ENCODE measurements around the gene SYNGR1.

The SYNGR1 gene, protein sequence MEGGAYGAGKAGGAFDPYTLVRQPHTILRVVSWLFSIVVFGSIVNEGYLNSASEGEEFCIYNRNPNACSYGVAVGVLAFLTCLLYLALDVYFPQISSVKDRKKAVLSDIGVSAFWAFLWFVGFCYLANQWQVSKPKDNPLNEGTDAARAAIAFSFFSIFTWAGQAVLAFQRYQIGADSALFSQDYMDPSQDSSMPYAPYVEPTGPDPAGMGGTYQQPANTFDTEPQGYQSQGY

DNA sequence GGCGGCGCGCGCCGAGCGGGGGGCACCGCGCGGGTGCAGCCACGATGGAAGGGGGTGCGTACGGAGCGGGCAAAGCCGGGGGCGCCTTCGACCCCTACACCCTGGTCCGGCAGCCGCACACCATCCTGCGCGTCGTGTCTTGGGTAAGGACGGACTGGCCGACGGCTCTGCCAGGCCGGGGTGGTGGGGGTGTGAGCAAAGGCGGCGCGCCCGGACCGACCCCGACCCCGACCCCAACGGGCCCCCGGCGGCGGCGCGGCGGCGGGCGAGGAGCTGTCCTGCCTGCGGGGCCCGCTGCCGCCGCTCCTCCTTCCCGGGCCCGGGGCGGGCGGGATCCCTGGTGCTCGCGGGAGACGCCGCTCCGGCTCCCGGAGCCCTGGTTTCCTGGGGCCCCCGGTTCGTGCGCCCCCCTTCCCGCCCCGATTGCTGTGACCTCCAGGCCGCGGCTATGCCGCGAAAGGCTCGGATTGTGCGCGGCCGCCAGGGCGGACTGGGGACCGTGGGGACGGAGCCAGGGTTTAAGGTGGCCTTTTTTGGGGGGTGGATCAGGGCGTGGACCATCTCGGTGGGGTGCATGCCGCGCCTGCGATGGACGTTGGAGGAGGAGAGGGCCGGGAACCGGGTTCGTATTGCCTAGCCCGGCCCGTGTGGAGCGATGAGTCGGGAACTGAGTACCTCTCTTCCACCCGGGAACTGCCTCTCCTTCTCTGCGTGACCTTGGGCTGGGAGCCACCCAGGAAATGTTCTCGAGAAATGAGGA lies at the start of gene SYNGR1:
Gene SYNGR1, plus strand, starts transcription at position 25 of the 760 bp plus-strand sequence. Its CDS starts 20 bp downstream, at position 45.
- H3K4me3 ChIP-seq (ENCODE audit: low read depth, low read length), result peak within 1 kb of the TSS; percentile 60
- no peak for DNase-seq (ENCODE audit: low read depth)
- TF ChIP-seq, protein P1, sequence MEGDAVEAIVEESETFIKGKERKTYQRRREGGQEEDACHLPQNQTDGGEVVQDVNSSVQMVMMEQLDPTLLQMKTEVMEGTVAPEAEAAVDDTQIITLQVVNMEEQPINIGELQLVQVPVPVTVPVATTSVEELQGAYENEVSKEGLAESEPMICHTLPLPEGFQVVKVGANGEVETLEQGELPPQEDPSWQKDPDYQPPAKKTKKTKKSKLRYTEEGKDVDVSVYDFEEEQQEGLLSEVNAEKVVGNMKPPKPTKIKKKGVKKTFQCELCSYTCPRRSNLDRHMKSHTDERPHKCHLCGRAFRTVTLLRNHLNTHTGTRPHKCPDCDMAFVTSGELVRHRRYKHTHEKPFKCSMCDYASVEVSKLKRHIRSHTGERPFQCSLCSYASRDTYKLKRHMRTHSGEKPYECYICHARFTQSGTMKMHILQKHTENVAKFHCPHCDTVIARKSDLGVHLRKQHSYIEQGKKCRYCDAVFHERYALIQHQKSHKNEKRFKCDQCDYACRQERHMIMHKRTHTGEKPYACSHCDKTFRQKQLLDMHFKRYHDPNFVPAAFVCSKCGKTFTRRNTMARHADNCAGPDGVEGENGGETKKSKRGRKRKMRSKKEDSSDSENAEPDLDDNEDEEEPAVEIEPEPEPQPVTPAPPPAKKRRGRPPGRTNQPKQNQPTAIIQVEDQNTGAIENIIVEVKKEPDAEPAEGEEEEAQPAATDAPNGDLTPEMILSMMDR (IDR thresholded peaks at IDR 0.05; ENCODE audit: insufficient read depth, low read depth, low read length, missing control alignments), result no peak

DNA sequence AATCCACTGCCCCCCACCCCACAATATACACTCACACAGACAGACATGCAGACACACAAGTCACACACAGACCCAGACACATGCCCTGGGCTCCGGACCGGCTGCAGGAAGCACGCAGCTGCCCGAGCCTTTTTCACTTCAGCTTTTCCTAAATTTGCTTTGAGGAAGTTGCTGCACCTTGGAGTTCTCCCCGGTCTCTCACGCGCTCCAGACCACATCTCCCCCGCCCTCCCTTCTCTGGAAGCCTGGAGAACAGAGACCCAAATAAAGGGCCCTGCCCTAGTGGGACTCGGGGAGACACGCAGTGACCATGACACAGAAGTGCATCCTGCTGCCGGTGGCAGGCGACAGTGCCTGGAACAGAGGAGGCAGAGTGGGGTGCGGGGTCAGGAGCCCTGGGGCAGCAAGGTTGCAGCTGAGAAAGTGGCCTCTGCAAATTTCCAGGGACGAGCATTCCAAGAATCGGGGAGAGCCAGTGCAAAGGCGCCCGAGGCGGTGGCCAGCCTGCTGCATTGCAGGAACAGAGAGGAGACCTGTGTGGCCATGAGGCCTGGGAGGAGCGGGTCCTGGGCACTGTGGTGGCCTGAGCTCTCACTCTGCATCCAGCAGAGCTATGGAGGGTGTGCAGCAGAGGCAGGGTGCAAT lies 49.5 kb upstream of the SYNGR1 start:
- peak; percentile 49 for DNase-seq (ENCODE audit: low read depth)
- TF ChIP-seq, protein P1 (IDR thresholded peaks at IDR 0.05; ENCODE audit: insufficient read depth, low read depth, low read length, missing control alignments), result no peak
- H3K4me3 ChIP-seq (ENCODE audit: low read depth, low read length), result peak overlapping the region; percentile 49

DNA sequence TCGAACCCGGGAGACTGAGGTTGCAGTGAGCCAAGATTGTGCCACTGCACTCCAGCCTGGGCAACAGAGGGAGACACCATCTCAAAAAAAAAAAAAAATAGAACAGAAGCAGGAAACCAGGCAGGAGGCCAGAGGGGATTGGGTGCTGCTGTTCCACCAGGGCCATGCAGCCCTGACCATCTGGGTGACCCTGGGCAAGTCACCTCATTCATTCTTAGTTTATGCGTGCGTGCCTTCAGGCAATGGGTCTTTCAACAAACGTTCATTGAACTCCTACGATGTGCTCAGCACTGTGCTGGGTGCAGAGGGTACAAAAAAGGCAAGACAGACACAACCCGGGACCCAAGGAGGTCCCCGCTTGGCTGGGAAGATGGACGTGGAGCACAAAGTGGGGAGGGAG lies 48.7 kb upstream of the SYNGR1 start:
- H3K4me3 ChIP-seq (ENCODE audit: low read depth, low read length), result no peak overlapping the region
- no peak for DNase-seq (ENCODE audit: low read depth)
- TF ChIP-seq, protein P1 (IDR thresholded peaks at IDR 0.05; ENCODE audit: insufficient read depth, low read depth, low read length, missing control alignments), result no peak

DNA sequence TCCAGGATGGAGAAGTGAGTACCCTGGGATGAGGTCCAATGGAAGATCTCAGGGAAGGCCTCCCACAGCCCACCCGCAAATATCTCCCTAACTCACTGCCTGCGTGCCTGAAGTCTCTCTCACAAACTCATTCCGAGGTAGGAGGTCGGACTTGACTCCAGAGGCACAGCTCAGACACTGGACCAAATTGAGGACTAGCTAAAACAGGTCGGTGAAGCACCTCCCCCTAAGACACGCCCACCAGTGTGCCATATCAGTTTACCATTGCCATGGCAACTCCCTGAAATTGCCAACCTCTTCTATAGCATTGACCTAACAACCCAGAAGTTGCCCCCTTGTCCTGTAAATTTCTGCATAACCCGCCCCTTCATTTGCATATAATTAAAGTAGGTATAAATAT lies 47.9 kb upstream of the SYNGR1 start:
- no peak overlapping the region for H3K4me3 ChIP-seq (ENCODE audit: low read depth, low read length)
- TF ChIP-seq, protein P1 (IDR thresholded peaks at IDR 0.05; ENCODE audit: insufficient read depth, low read depth, low read length, missing control alignments), result no peak
- no peak for DNase-seq (ENCODE audit: low read depth)

DNA sequence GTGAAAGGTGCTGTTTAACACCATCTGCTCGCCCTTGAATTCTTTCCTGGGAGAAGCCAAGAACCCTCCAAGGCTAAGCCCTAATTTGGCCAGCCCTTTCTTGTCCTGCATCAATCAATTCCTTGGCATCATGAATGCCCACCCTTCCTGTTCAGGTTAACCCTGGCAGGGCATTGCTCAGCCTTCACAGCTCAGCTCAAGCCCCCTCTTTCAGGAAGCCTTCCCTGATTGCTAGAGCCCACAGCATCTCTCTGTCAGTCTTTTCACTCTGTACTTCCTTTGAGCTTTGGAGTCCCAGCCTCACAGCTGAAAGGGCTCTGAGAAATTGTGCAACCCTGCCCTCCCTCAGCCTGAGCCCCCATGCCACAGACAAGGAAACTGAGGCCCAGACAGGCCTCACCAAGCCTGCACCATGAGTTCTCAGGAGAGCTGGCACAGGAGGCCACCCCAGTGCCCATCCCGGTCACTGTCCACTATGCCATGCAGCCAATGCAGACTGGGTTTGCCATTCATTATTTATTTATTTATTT lies 47.3 kb upstream of the SYNGR1 start:
- TF ChIP-seq, protein P1 (IDR thresholded peaks at IDR 0.05; ENCODE audit: insufficient read depth, low read depth, low read length, missing control alignments), result no peak
- no peak for DNase-seq (ENCODE audit: low read depth)
- no peak overlapping the region for H3K4me3 ChIP-seq (ENCODE audit: low read depth, low read length)

DNA sequence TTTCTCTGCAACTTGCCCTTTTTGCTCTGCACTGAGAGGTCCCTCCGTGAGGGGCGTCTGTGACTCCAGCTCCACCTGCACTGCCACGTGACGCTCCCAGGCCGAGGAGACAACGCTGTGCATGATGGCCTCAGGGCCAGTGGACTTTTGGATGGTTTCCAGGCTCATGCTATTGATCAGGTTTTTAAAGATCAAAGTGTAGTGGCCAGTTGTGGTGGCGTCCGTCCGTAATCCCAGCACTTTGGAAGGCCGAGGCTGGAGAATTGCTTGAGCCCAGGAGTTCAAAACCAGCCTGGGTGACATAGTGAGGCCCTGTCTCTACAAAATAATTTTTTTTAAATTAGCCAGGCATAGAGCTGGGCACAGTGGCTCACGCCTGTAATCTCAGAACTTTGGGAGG lies 46.4 kb upstream of the SYNGR1 start:
- H3K4me3 ChIP-seq (ENCODE audit: low read depth, low read length), result no peak overlapping the region
- DNase-seq (ENCODE audit: low read depth), result no peak
- TF ChIP-seq, protein P1 (IDR thresholded peaks at IDR 0.05; ENCODE audit: insufficient read depth, low read depth, low read length, missing control alignments), result no peak

Measured in GM12865 (cell line).